GM03348 (cell line): ENCODE measurements around the gene RASSF1.
A peak's percentile ranks its signal among the peaks of the same experiment; 100 is the strongest.

Experiments used
- DNase-seq: peaks from one replicate; pipeline ENCODE4 v3.0.0; 2012; ENCODE audit warnings: low spot score

The RASSF1 gene

GRCh38 chr3:50340448-50341329 is at the start of gene RASSF1:
TSS of gene RASSF1 (minus strand) at chr3:50340836. CDS start at chr3:50340805, 31 bp downstream.
- DNase-seq, result peak; percentile 87

- no peak for DNase-seq
These were observed 48.8 kb upstream of the RASSF1 start for GRCh38 chr3:50389414-50389767.

GRCh38 chr3:50388720-50389413 is 48.2 kb upstream of the RASSF1 start:
- DNase-seq, result no peak

- peak; percentile 48 for DNase-seq
These were observed 47.5 kb upstream of the RASSF1 start for GRCh38 chr3:50388016-50388719.

GRCh38 chr3:50385754-50386153 is 45.1 kb upstream of the RASSF1 start:
- DNase-seq, result no peak

- no peak for DNase-seq
These were observed 43.1 kb upstream of the RASSF1 start for GRCh38 chr3:50383750-50384149.

- DNase-seq, result no peak
These were observed 42.1 kb upstream of the RASSF1 start for GRCh38 chr3:50382722-50383121.

DNA sequence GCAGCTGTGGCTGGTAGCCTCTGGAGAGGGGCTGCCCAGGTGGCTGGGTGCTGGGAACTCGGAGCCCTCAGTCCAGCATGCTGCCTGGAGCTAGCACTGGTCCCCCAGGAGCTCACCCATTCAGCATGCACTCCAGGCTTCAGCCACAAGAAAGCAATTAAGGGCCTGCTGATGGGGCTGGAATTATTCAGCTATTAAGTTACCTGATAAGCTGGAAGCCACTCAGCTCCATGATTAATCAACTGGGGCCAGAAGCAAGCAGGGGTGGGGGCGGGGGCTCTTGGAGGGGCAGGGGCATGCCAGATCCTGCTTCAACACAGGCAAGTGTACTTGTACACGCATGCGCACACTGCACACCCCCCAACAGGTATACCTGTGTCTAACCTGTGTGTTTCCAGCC is 40.7 kb upstream of the RASSF1 start:
- no peak for DNase-seq

- DNase-seq, result no peak
These were observed 39.9 kb upstream of the RASSF1 start for GRCh38 chr3:50380405-50381085.

DNA sequence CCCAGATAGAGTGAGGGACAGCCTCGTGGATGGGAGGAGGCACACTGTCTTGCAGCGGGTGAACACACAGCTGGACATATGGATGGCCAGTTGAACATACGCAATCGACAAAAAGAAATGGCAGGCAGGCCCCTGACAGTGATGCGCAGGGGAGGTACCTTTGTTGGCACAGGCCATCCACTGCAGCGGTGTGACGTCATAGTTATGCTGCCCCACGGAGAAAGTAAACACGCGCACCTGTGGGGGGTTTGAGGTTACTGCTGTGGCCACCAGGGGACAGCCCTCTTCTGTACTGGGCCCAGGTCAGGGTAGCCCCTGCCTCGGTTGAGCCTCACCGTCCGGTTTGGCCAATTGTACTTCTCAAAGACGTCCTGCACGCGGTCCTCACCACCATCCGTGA is 38.1 kb upstream of the RASSF1 start:
- DNase-seq, result no peak

DNA sequence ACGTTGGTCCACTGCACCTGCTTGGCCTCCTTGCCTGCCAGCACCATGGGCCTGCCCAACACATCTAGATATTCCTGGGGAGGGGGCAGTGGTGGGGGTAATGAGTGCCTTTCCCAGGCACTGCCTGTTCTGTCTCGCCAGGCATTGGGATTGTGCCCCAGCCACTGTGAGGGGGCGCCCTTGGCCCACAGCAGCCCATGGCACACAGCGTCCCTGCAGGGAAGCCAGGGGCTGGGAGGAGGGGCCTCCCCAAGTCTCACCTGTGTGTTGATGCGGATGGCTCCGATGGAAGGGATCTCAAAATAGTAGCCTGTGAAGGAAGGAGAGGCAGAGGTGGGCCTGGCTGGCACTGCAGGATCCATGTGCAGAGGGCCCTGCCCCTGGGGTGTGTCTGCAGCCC is 37.4 kb upstream of the RASSF1 start:
- DNase-seq, result no peak

- no peak for DNase-seq
These were observed 34.8 kb upstream of the RASSF1 start for GRCh38 chr3:50375258-50375931.

- DNase-seq, result no peak
These were observed 34.0 kb upstream of the RASSF1 start for GRCh38 chr3:50374363-50375257.

DNA sequence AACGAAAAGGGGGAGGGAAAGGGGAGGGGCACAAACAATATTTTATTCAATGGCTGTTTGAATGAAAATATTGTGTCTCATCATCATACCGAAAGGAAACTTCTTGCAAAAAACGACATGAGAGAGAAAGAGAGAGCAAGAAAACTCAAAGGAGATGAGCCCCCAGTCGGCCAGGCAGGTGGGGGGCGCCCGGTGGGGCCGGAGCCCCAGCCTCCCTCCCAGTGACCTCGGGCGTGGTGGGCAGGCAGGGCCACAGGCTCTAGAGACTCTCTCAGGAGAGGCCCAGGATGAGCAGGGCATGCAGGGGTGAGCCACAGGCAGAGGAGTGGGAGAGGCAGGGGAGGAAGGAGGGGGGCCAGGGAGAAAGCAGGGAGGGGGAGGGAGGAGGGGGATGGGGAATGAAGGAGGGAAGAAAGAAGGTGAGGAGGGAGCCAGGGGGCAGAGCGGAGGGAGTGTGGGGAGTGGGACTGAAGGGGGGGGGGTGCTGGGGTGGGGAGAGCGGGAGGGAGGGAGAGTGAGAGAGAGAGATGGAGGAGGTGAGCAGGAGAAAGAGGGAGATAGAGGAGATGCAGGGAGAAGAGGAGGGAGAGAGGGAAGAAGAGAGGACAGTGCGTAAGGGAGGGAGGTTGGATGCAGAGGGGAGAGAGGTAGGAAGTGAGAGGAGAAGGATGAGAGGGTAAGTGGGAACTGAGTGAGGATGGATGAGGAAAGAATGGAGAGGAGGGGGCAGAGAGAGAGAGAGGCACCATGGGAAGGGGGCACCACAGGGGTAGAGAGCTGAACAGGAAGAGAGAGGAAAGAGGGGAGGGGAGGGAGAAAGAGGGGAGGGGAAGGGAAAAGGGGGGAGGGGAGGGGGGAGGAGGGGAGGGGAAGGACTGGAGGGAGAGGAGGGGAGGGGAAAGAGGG is 32.8 kb upstream of the RASSF1 start:
- no peak for DNase-seq

DNA sequence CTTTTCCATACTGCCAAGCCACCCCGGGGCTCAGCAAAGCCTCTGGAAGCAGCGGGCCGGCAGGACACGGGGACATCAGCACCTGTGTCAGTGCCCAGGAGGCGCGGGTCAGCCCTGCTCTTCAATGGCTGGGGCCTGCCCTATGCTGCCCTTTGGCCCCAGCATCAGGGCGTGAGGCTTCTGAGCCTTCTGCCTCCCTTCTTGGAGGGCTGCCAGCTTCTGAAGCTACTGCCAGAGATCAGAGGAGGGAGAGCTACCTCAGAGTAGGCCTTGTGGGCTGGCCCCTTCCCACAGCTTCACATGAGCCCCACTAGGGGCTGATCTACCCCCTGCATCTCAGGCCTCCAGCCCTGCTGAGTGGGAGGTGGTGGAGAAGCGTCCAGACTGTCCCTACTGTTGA is 31.7 kb upstream of the RASSF1 start:
- no peak for DNase-seq

DNA sequence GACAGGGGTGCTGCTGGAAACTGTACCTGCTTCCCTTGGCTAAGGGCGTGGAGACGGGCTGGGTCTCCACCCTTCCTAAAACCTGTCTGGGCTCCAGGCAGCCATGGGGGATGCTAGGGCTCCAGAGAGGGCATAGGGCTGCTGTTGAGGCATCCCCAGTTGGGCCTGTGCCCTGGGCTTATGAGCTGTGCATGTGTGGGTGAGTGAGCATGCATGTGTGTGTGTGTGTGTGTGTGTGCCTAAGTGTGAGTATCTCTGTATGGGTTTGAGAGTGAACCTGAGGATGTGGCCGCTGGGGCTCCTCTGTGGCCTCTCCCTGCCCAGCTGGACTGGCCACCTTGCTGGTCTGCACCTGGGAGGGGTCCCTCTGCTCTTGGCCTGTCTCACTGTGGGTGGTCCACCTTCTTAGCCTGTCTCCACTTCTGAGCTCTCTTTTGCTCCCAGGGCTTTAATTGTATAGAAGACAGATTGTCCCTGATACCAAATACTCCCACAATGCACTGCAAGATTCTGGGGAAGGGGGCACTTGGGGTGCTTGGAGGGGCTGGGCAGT is 30.6 kb upstream of the RASSF1 start:
- DNase-seq, result no peak

DNA sequence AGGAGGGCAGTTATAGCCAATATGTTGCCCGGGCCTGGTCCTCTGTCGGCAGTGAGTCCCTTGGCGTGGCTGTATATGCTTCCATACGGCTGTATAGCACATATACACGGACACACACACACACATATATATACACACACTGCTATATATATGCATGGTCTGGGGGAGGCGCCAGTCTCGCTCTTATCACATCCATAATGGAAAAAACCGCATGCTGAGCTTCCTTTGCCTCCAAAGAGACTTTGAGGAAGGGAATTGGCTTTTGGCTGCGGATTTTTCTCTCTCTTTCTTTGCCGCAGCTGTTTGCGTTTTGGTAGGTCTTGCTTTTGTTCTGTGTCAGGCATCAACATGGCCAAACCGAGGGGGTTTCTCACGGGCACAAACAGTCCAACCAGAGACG is 30.0 kb upstream of the RASSF1 start:
- no peak for DNase-seq

GRCh38 chr3:50369012-50369670 is 28.5 kb upstream of the RASSF1 start:
- DNase-seq, result no peak

GRCh38 chr3:50365842-50366220 is 25.2 kb upstream of the RASSF1 start:
- no peak for DNase-seq
